HG02759 (cell line): ENCODE results near the gene PTEN.

Experiments used
- ATAC-seq: cut with Tn5 transposase; IDR thresholded peaks from one replicate; pipeline ENCODE4 v1.9.1; 2021; ENCODE audit warnings: mild to moderate bottlenecking, moderate library complexity; ENCODE audit not compliant: unreplicated experiment

PTEN gene

DNA sequence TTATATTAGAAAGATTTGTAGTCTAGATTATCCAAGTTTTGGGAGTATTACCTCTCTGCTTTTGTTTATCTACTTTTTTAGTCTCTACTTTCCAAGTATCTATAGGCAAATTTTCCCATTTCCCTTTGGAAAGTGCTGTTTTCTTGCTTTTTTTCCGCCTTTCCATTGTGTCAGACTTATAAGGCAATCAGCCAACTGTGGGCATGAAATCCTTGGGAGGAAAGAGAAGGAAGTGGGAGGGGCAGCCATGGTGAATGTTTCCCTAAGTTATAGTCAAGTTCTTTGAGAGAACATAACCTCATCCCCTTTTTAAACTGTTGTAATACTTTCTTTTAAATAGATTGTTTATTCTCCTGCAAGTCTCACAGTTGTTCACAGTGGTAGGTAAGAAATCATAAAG is 52.6 kb downstream of the PTEN start:
- ATAC-seq, result no peak

DNA sequence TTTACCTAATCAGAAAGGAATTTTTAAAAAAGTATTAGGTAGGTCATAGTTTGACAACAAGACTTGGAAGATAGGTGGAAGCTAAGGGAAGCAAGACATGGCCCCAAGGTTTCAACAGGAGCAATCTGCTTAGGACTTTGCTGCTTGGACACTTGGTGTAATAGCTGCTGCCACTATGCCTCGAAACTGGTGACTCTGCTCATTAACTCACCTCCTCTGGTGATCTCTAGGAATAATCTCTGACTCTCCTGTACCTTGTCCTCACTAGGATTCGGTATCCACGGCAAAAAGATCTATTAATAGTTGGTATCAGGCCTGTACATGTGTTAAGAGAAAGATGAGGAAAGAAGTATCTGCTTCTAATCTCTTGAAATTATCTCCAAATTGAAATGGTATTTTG is 53.1 kb downstream of the PTEN start:
- ATAC-seq, result no peak

DNA sequence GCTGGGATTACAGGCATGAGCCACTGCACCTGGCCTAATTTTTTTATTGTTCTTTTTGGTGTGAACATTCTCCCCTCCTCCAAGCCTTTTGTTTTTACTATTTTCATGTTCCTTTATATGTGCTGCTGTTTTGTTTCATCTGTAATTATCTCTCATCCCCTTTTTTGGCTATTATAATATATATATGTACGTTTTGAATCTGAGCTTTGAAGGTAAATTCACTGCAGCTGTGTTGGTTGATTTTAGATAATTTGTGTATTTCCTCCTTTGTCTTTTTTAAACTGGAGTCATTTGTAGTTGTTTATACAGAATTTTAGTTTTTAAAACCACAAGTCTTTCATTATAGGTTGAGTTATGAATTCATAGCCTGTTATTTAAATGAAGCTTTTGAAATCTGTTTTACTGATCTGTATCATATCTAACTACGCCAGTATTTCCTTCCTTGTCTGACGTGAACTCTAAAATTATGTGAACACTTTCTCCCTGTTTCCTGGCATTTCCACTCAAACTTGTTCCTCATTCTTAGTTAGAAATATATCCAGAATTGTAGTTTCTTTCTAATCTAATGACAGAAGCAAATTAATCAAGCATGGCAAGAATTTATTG is 54.9 kb downstream of the PTEN start:
- no peak for ATAC-seq

DNA sequence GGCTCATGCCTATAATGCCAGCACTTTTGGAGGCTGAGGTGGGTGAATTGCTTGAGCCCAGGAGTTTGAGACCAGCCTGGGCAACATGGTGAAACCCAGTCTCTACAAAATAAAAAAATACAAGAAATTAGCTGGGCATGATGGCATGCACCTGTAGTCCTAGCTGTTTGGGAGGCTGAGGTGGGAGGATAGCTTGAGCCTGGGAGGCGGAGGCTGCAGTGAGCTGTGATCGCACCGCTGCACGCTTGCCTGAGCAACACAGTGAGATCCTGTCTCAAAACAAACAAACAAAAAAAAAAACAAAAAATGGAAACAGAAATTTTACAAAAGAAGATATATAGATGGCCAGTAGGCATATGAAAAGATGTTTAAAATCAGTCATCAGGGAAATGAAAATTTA is 57.1 kb downstream of the PTEN start:
- no peak for ATAC-seq

DNA sequence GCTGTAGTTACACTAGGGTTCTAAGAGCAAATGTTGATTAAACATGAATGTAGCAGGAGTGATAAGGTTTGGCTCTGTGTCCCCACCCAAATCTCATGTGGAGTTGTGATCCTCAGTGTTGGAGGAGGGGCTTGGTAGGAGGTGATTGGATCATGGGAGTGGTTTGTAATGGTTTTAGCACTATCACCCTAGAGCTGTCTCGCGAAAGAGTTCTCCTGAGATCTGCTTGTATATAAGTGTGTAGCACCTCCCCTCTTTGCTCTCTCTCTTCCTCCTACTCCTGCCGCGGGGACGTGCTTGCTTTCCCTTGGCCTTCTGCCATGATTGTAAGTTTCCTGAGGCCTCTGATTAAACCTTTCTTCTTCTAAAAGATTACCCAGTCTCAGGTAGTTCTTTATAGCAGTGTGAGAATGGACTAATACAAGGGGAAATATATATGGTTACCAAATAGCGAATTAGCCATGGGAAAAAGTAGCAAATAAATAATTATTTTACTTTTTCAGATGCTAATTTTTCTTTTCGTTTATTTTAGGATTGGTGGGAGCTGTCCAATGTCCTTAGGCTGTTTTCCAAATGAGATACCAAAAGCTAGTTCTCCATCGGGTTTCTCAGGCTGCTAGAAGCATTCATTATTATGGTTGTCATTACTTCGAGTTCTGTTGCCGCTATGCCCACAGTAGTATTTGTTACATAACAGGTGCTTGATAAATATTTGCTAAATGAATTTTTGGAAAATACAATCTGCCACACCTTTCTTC is 58.7 kb downstream of the PTEN start:
- ATAC-seq, result no peak

DNA sequence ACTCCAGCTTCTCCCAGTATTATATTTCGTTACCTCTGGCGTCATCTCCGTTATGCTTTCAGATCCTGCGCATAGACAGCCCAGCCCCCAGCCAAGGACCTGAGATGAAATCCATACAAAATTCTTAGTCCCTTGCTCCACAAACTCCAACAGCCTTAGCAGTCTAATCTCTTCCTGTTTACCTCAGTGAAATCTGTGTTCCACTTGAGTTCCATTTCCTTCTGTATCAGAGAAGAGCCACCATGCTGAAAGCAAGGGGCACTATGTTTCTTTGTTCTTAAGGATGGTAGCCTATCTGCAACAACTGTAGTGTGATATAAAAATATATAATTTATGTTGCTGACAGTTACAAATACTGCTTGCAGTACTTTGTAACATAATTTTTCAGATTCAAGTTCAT is 59.8 kb downstream of the PTEN start:
- ATAC-seq, result no peak

DNA sequence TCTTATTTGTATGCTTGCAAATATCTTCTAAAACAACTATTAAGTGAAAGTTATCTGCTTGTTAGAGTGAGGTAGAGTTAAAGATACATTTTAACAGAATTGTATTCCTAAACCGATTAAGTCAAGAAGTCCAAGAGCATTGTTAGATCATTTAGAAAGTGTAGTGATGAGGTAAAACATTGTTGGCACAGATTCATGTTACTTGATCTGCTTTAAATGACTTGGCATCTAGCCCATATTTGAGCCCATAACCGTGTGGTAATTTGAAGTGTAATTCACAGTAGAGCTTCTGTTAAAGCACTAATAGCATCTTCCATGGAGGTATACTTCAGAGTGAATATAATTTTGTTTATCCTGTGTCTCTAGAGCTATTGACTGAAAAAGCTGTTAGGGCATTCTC is 62.1 kb downstream of the PTEN start:
- no peak for ATAC-seq

DNA sequence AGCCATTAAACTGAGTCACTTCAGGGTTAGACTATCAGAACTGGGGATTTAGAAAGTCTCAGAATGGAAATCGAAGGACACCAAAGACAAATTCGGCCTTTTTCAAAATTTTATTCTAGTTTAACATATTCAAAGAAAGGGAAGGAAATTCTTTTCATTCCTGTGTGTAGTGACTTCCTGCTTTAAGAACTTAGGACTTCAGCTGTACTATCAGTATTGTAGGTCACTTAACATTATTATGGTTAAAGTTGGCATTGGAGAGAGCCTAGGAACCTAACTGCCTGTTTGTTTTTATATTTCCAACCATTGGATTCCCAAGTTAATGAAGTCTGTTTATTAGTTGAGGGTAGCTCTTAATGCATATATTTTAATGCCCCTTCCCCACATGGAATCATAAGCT is 63.7 kb downstream of the PTEN start:
- ATAC-seq, result no peak

DNA sequence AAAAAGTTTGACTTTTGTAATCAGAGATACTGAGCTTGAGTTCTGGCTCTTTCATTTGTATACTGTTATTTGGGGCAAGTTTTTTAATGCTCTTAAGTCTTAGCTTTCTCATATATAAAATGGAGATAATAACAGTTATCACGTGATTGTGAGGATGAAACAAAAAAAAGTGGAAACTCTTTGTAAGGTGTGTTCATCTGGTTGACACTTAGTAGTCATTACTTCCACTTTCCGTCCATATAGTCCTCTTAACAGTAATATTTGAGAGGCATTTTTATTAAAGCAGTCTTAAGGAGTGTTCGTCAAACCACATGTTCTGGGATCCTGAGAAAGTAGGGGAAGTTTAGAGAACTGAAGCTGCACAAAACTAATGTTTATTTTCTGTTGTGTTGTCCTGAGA is 65.6 kb downstream of the PTEN start:
- no peak for ATAC-seq

DNA sequence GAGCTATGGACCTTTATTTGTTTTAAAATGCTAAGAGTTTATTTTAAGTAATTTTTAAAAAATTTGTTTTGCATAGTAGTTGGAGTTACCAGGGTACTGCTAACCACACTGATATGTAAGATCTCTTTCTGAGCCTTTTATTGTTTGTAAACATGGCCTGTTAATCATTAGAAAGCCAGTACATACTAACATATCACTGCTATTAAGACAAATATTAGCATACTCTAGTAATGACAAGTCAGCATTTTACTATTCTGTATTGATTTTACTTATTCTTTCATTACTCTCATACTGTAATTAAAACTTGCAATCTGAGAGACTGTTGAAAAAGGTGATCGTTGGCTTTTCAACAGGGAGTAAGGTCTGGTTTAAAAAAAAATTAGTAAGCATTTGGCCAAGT is 66.7 kb downstream of the PTEN start:
- no peak for ATAC-seq

DNA sequence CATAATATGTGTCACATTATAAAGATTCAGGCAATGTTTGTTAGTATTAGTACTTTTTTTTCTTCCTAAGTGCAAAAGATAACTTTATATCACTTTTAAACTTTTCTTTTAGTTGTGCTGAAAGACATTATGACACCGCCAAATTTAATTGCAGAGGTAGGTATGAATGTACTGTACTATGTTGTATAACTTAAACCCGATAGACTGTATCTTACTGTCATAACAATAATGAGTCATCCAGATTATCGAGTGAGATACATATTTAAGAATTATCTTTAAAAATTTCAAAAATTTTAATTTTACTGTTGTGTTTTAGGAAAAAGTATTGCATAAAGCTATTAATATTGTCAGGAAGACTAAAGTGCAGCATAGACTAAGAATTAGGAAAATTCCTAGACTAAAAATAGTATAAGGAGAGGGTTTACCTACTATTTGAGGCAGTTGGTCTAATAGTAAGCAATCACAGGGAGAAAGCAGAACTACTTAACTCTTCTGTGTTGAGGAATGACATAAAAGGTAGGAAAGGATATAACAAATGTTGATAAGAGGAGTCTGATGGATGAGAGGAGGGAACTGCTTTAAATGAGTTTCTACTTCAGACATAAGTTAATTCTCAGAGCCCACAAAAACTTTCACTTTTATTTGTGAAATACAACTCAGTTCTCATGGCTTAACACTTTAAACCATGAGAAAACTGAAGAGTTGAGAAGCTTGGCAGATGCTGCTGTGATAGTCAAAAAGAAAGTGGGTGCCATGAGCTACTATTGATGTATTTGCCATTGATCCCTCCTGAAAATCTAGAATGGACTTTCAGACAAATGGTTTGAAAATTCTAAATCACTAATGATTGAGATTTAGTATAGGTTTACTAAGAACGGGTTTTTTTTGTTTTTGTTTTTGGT is 67.8 kb downstream of the PTEN start:
- no peak for ATAC-seq

DNA sequence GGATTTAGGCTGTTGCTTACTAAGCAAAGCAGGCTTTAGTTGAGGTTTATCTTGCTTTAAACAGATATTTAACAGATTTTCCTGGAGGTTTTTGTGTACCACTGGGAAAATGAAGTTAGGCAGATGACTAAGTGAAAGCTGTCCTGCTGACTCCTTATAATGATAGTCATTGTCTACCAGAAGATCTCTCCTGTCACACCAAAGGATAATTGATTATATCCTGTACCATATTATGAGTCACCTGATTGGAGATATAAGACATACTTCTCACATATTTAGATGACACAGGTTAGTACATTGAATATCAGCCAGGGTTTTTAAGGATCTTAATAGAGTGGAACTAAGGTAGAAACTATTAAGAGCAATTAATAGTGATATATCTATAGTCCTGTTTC is 68.4 kb downstream of the PTEN start:
- no peak for ATAC-seq

DNA sequence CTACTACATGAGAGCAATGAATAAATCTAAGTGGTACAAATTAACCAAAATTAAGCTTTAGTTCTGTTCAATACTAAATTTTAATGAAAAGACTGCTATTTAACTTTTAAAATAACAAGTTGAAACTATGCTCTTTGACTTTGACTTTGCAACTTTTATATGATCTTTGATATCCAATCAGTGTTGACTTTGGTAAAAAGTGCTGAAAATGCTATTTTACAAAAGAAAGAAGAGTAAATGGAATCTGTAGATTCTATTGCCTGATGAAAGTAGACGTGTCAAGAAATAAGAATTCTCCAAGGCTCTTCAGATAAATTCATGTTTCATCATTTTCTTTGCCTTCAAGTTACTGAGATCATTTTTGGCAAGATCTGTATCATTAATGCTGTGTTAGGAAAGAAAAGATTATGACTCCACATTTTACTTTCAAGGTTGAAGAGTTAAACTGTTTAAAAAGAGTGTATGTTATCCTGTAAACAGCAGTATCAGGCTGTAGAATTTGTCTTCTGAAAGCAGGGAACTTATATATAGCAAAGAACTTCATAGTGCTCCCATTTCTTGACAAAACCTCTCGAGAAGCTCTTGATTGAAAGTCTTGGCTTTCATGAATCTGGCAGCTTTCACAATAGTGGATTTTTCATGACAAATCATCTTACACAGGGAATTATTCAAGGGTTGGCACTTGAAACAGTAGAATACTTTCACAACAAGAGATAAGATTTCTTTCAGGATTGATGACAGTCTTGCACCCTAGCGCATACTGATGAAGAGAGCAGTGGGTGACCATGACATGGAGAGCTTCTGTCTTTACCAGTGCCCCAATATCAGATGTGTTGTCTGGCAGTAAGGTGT is 72.1 kb downstream of the PTEN start:
- no peak for ATAC-seq

DNA sequence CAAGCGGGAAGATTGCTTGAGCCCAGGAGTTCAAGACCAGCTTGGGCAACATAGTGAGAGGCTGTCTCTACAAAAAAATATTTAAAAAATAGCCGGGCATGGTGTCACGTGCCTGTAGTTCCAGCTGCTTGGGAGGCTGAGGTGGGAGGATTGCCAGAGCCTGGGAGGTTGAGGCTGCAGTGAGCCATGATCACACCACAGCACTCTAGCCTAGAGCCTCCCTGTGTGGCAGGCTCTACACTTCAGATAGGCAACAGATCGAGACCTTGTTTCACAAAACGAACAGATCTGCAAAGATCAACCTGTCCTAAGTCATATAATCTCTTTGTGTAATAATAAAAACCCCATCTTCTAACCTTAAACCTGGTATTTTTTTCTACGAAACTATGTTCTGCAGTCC is 76.8 kb downstream of the PTEN start:
- ATAC-seq, result no peak

DNA sequence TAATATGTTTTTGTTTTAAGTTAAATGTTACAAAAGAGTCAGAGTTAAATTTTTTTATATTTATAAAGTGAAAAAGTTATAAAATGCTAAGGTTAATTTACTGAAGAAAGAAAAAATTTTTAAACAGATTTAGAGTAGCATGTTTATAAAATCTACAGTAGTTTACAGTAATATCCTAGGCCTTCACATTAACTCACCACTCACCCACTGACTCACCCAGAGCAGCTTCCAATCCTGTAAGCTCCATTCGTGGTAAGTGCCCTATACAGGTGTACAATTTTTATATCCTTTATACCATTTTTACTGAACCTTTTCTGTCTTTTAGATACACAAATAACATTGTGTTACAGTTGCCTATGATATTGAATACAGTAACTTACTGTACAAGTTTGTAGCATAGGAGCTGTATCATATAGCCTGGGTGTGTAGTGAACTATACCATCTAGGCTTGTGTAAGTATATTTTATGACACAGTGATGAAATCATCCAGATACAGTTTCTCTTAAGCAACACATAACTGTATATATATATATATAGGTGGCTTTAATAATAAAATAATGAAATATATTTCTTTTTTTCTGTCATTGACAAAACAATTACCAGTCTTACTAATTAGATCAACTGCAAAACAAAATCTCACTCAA is 79.6 kb downstream of the PTEN start:
- no peak for ATAC-seq

DNA sequence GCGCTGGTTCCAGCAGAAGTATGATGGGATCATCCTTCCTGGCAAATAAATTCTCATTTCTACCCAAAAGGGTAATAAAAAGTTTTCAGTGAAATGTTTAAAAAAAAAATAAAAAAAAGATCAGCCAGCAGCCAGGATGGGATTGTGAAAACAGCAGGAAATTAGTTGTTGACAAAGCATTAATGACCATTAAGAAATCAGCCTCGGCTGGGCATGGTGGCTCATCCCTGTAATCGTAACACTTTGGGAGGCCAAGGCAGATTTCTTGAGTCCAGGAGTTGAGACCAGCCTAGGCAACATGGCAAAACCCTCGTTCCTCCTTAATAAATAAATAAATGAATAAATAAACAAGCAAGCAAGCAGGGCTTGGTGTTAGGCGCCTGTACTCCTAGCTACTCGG is 82.6 kb downstream of the PTEN start:
- ATAC-seq, result no peak

DNA sequence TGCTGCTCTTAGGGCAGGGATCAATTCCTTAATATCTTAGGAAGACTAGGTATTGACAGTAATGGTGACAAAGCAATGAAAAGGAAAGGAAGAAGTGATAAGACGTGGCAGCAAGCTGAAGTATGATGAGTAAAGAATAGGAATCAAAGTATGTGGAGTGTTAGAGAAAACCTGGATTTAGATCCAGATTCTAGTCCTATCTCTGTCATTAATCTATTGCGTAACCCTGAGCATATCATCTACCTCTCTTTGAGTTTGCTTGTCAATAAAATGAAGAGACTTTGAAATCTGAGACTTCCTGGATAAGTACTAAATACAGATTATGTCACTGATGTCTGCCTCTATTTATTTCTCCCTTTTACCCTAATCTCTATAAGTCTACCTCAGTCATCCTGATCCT is 89.2 kb downstream of the PTEN start:
- ATAC-seq, result no peak

DNA sequence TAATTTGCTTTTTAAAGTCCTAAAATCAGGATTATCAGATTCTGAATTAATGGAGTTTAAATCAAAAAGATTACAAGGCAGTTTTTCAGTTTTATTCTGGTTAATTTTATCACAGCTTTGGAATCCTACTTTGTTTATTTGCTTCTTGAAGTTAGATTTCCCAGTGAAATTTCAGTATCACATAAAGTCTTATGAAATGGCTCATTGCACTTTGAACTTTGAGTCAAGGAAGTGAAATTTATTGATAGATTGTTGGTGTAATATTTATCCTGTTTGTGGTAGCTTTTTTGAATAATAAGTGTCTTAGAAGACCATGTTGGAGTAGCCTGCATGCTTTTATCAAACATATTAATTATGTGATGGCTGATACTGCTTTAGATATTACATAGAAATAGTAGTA is 92.6 kb downstream of the PTEN start:
- no peak for ATAC-seq

DNA sequence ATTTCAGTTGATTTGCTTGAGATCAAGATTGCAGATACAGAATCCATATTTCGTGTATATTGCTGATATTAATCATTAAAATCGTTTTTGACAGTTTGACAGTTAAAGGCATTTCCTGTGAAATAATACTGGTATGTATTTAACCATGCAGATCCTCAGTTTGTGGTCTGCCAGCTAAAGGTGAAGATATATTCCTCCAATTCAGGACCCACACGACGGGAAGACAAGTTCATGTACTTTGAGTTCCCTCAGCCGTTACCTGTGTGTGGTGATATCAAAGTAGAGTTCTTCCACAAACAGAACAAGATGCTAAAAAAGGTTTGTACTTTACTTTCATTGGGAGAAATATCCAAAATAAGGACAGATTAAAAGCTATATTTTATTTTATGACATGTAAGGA is 94.3 kb downstream of the PTEN start:
- ATAC-seq, result no peak

DNA sequence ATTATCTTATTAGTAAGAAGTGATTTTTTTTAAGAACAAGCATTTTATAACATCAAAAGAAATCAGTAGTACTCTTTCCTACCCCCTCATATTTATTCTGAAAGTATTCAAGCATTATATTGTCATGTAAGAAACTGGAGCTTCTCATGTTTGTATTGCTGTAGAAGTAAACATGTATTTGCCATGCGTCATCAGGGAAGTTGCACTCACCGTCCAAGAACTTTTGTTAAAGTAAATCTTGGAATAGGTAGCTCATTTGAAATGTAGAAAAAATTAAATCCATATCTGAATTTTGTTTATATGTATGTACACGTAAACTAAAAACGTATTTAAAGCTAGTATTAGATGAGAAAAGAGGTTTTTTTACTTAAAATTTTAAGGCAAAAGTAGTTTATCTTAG is 96.8 kb downstream of the PTEN start:
- no peak for ATAC-seq

DNA sequence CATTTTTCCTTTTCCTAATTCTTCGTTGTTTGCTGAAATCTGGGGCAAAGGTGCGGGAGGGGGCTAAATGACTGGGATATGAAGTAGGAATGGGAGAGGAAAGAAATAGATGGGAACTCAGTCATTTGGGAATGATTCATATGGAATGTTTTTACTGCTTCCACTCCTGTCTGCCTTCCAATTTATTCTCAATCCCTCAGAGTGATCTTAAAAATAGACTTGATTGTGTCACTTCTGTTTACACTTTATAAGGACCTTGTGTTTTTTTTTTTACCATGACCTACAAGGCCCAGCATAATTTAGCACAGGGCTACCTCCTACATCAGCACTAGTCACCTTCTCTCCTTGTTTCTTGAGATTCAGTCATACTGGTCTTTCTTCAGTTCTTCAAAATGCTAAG is 97.9 kb downstream of the PTEN start:
- no peak for ATAC-seq
